Neural cell (in vitro differentiated cells): ENCODE data around the gene DSCAML1. TPM values are rescaled to one million over a fixed set of nuclear protein-coding genes. Genes with fewer than 3 reads are reported as not detected.
"Not testable (repeated sequence)": the region's sequence is repeated elsewhere in the genome, so short reads cannot be mapped to it uniquely, and the experiment has no call there.

Source experiments
- H2AFZ ChIP-seq: fragments of 200-600, 300-800 bp; sonication (generic), shearing (Covaris generic); 2 replicates; pipeline ENCODE4 v1.6.0; 2014; ENCODE audit warnings: low read depth, mild to moderate bottlenecking, antibody characterized with exemption, low read length, moderate library complexity
- H3F3A ChIP-seq: fragments of 200-600 bp; shearing (Covaris generic); 2 replicates; pipeline ENCODE4 v1.6.1; 2016; ENCODE audit warnings: mild to moderate bottlenecking, moderate library complexity, mixed read lengths, antibody characterized with exemption, low read length; ENCODE audit not compliant: insufficient read depth, poor library complexity, severe bottlenecking
- H3K27ac ChIP-seq: fragments of 200-600, 300-800 bp; sonication (generic), shearing (Covaris generic); 2 replicates; pipeline ENCODE4 v1.5.1; 2014; ENCODE audit warnings: mild to moderate bottlenecking, low read length, moderate library complexity
- H3K27me3 ChIP-seq: fragments of 300-800, 200-600 bp; sonication (generic), shearing (Covaris generic); 2 replicates; pipeline ENCODE4 v1.6.0; 2014; ENCODE audit warnings: mild to moderate bottlenecking, low read depth, low read length, moderate library complexity; ENCODE audit not compliant: insufficient read depth
- H3K36me3 ChIP-seq: fragments of 300-800, 200-600 bp; sonication (generic), shearing (Covaris generic); 2 replicates; pipeline ENCODE4 v1.5.1; 2014; ENCODE audit warnings: mild to moderate bottlenecking, antibody characterized with exemption, low read length, moderate library complexity; ENCODE audit not compliant: insufficient read depth
- H3K4me2 ChIP-seq: fragments of 300-800, 200-600 bp; sonication (generic), shearing (Covaris generic); 2 replicates; pipeline ENCODE4 v1.6.0; 2014; ENCODE audit warnings: mild to moderate bottlenecking, low read length
- H3K4me3 ChIP-seq: fragments of 300-800, 200-600 bp; sonication (generic), shearing (Covaris generic); 2 replicates; pipeline ENCODE4 v1.5.1; 2014; ENCODE audit warnings: mild to moderate bottlenecking, low read length, moderate library complexity
- H3K79me2 ChIP-seq: fragments of 200-600 bp; shearing (Covaris generic); replicated peaks from 2 replicates; pipeline ENCODE4 v1.6.0; 2014; ENCODE audit warnings: mild to moderate bottlenecking, low read length, moderate library complexity; ENCODE audit not compliant: insufficient read depth
- H3K9ac ChIP-seq: fragments of 300-800, 200-600 bp; sonication (generic), shearing (Covaris generic); 2 replicates; pipeline ENCODE4 v1.6.1; 2016; ENCODE audit warnings: mild to moderate bottlenecking, low read length, mixed read lengths
- H3K9me2 ChIP-seq: fragments of 200-600 bp; shearing (Covaris generic); 2 replicates; pipeline ENCODE4 v1.6.1; 2016; ENCODE audit warnings: mild to moderate bottlenecking, low read length, mixed read lengths; ENCODE audit not compliant: insufficient read depth
- H3K9me3 ChIP-seq: fragments of 200-600, 300-800 bp; sonication (generic), shearing (Covaris generic); 2 replicates; pipeline ENCODE4 v1.6.1; 2016; ENCODE audit warnings: mild to moderate bottlenecking, mixed run types, low read length, moderate library complexity, mixed read lengths
- H4K20me1 ChIP-seq: fragments of 200-600 bp; shearing (Covaris generic); 2 replicates; pipeline ENCODE4 v1.6.1; 2016; ENCODE audit warnings: mild to moderate bottlenecking, mixed run types; ENCODE audit not compliant: insufficient read depth
- CTCF ChIP-seq: fragments of 450-650 bp; IDR thresholded peaks from 2 replicates; pipeline ENCODE4 v1.5.1; 2014; ENCODE audit warnings: antibody characterized with exemption, mild to moderate bottlenecking, moderate library complexity; ENCODE audit not compliant: poor library complexity, severe bottlenecking
- EP300 ChIP-seq: fragments of 450-650 bp; conservative IDR thresholded peaks from 2 replicates; pipeline ENCODE4 v1.6.1; 2014; ENCODE audit warnings: antibody characterized with exemption, mild to moderate bottlenecking, moderate library complexity; ENCODE audit not compliant: poor library complexity, severe bottlenecking
- EZH2 ChIP-seq: fragments of 200-600, 300-800 bp; shearing (Covaris generic), sonication (generic); IDR thresholded peaks from 2 replicates; pipeline ENCODE4 v1.6.1; 2014; ENCODE audit warnings: antibody characterized with exemption, low read length, borderline replicate concordance, mild to moderate bottlenecking; ENCODE audit not compliant: insufficient read depth, poor library complexity, severe bottlenecking
- MXI1 ChIP-seq: fragments of 450-650 bp; conservative IDR thresholded peaks from 2 replicates; pipeline ENCODE4 v1.6.1; 2014; ENCODE audit warnings: antibody characterized with exemption, mild to moderate bottlenecking; ENCODE audit not compliant: poor library complexity, severe bottlenecking
- POLR2AphosphoS5 ChIP-seq: IDR thresholded peaks from 2 replicates; pipeline ENCODE4 v1.6.1; 2012
- RAD21 ChIP-seq: fragments of 450-650 bp; conservative IDR thresholded peaks from 2 replicates; pipeline ENCODE4 v1.6.1; 2014; ENCODE audit warnings: antibody characterized with exemption, mild to moderate bottlenecking, moderate library complexity
- REST ChIP-seq: IDR thresholded peaks from 2 replicates; pipeline ENCODE4 v1.6.1; 2012; ENCODE audit warnings: borderline replicate concordance
- SMC3 ChIP-seq: fragments of 450-650 bp; conservative IDR thresholded peaks from 2 replicates; pipeline ENCODE4 v1.6.1; 2014; ENCODE audit warnings: antibody characterized with exemption, mild to moderate bottlenecking, moderate library complexity; ENCODE audit not compliant: poor library complexity
- TAF1 ChIP-seq: IDR thresholded peaks from 2 replicates; pipeline ENCODE4 v1.6.1; 2012; ENCODE audit warnings: low read depth
- polyA plus RNA-seq: library from polyadenylated mRNA; depleted of rRNA; stranded (reverse); fragments of >200 nt; gene quantifications from 2 replicates; pipeline ENCODE4 v1.2.3, GENCODE V29; 2014

DSCAML1 gene
- polyA plus RNA-seq, 1 donor from 2014 or later = 1.3 TPM

- Histone ChIP-seq H3K9ac (no peak overlapping the region), H3F3A (no peaks in the 10 kb centered on the region), H3K9me3 (no peaks in the 10 kb centered on the region), H3K9me2 (no peaks in the 10 kb centered on the region), H3K79me2 (no peaks in the 10 kb centered on the region), H3K27ac (no peak overlapping the region), H2AFZ (no peak overlapping the region), H3K27me3 (no peaks in the 10 kb centered on the region), H3K4me3 (no peak overlapping the region), H3K4me2 (no peak overlapping the region), H4K20me1 (no peaks in the 10 kb centered on the region), H3K36me3 (no peaks in the 10 kb centered on the region)
- TF ChIP-seq EP300 = no peak
- no peak for TF ChIP-seq REST
- no peak for TF ChIP-seq EZH2
- TF ChIP-seq MXI1 = no peak
- TF ChIP-seq CTCF = no peak
- TF ChIP-seq POLR2AphosphoS5 = no peak
- TF ChIP-seq RAD21 = no peak
- no peak for TF ChIP-seq SMC3
- TF ChIP-seq TAF1 = no peak
Observed at GRCh38 chr11:117814766-117815261, 17.8 kb upstream of the DSCAML1 start.

GRCh38 chr11:117814204-117814765, 17.3 kb upstream of the DSCAML1 start:
- no peaks in the 10 kb centered on the region for H3K9me2 ChIP-seq
- H4K20me1 ChIP-seq = no peaks in the 10 kb centered on the region
- no peaks in the 10 kb centered on the region for H3K27me3 ChIP-seq
- no peaks in the 10 kb centered on the region for H3K79me2 ChIP-seq
- H3K4me2 ChIP-seq = no peak overlapping the region
- TF ChIP-seq MXI1 = no peak
- no peak for TF ChIP-seq TAF1
- no peak for TF ChIP-seq RAD21
- no peak for TF ChIP-seq CTCF
- no peak for TF ChIP-seq POLR2AphosphoS5
- TF ChIP-seq EZH2 = no peak
- no peak for TF ChIP-seq SMC3
- no peak for TF ChIP-seq EP300
- no peak for TF ChIP-seq REST
- H3K9ac ChIP-seq = no peak overlapping the region
- H3K9me3 ChIP-seq = no peaks in the 10 kb centered on the region
- H3K27ac ChIP-seq = no peak overlapping the region
- H3F3A ChIP-seq = no peaks in the 10 kb centered on the region
- H2AFZ ChIP-seq = no peak overlapping the region
- no peaks in the 10 kb centered on the region for H3K36me3 ChIP-seq
- no peak overlapping the region for H3K4me3 ChIP-seq

- H3K27ac ChIP-seq, H3K9ac ChIP-seq: not testable (repeated sequence)
Observed at GRCh38 chr11:117810056-117810451, 13.0 kb upstream of the DSCAML1 start.

More at GRCh38 chr11:117810056-117810451, 13.0 kb upstream of the DSCAML1 start:
- not testable (repeated sequence) for H3K4me3 ChIP-seq, H3F3A ChIP-seq, H3K9me2 ChIP-seq, H3K79me2 ChIP-seq, H3K4me2 ChIP-seq, H2AFZ ChIP-seq, H3K27me3 ChIP-seq, H3K36me3 ChIP-seq, H3K9me3 ChIP-seq, H4K20me1 ChIP-seq
